Activated naive CD8-positive, alpha-beta T cell treated with anti-CD3 and anti-CD28 coated beads, Interleukin-2, amount 10 ng/mL, durations not matched to agents 7 days and 5 days (primary cell): ENCODE data around the gene TARDBP. TPM values are rescaled to one million over a fixed set of nuclear protein-coding genes. Genes with fewer than 3 reads are reported as not detected.
"Not testable (repeated sequence)": the region's sequence is repeated elsewhere in the genome, so short reads cannot be mapped to it uniquely, and the experiment has no call there.

Source experiments
- ATAC-seq: fragments of 150-1000 bp; cut with Tn5 transposase; one replicate; pipeline ENCODE4 v1.10.0; 2021; ENCODE audit warnings: low read depth, moderate library complexity
- POLR2A ChIA-PET: fragments of 350-600 bp; sonication (Branson Sonifier 250); formaldehyde crosslinking; loops from one replicate; lab custom pipeline; 2021; ENCODE audit warnings: antibody characterized with exemption; lab: Charles Lee
- DNase-seq: peaks from one replicate; pipeline ENCODE4 v3.0.0; 2021
- H3K27ac Mint-ChIP-seq: one replicate; pipeline ENCODE4 v1.8.0; 2022; ENCODE audit warnings: mild to moderate bottlenecking, mixed read lengths
- H3K27me3 Mint-ChIP-seq: one replicate; pipeline ENCODE4 v1.8.0; 2022; ENCODE audit warnings: mild to moderate bottlenecking, moderate library complexity, mixed read lengths
- H3K36me3 Mint-ChIP-seq: one replicate; pipeline ENCODE4 v1.8.0; 2021; ENCODE audit warnings: mild to moderate bottlenecking, mixed read lengths
- H3K4me1 Mint-ChIP-seq: one replicate; pipeline ENCODE4 v1.8.0; 2021; ENCODE audit warnings: mixed read lengths
- H3K4me3 Mint-ChIP-seq: one replicate; pipeline ENCODE4 v1.8.0; 2022; ENCODE audit warnings: mild to moderate bottlenecking, moderate library complexity, mixed read lengths
- H3K9me3 Mint-ChIP-seq: one replicate; pipeline ENCODE4 v1.8.0; 2021; ENCODE audit warnings: mixed read lengths
- total RNA-seq, 2 experiments: library from RNA; stranded (reverse); gene quantifications; one replicate each; pipeline ENCODE4 v1.2.3, GENCODE V29; 2021

TARDBP gene
- total RNA-seq, 2 experiments from 2014 or later: 166 to 174 TPM

GRCh38 chr1:11039351-11040104 lies 27.1 kb downstream of the TARDBP start:
- peaks cover 8% of the 10 kb centered on the region for H3K4me1 Mint-ChIP-seq
- ATAC-seq (no peak), DNase-seq (no peak)
- no peaks in the 10 kb centered on the region for H3K27me3 Mint-ChIP-seq
- POLR2A ChIA-PET: interaction anchor here (0.7 kb wide), 1 partner anchor 12 kb away, joined by 5 read pairs; no protein-coding TSS in a partner anchor
- no peak overlapping the region for H3K27ac Mint-ChIP-seq
- H3K36me3 Mint-ChIP-seq: no peaks in the 10 kb centered on the region
- no peak overlapping the region for H3K4me3 Mint-ChIP-seq
- no peaks in the 10 kb centered on the region for H3K9me3 Mint-ChIP-seq

- H3K9me3 Mint-ChIP-seq, ATAC-seq, H3K36me3 Mint-ChIP-seq, DNase-seq, H3K4me1 Mint-ChIP-seq, H3K27ac Mint-ChIP-seq, H3K4me3 Mint-ChIP-seq, H3K27me3 Mint-ChIP-seq: not testable (repeated sequence)
- POLR2A ChIA-PET: interaction anchor here (0.7 kb wide), 1 partner anchor 13 kb away, joined by 5 read pairs; no protein-coding TSS in a partner anchor
Measured at GRCh38 chr1:11040105-11040429, 27.6 kb downstream of the TARDBP start.

GRCh38 chr1:11041048-11041447 lies 28.6 kb downstream of the TARDBP start:
- POLR2A ChIA-PET: no interaction called here
- Mint-ChIP-seq H3K4me3 (no peak overlapping the region), H3K36me3 (no peaks in the 10 kb centered on the region), H3K27me3 (no peaks in the 10 kb centered on the region), H3K27ac (no peak overlapping the region), H3K9me3 (no peaks in the 10 kb centered on the region), H3K4me1 (peaks cover 8% of the 10 kb centered on the region)
- ATAC-seq (no peak), DNase-seq (no peak)

- no peak overlapping the region for H3K27ac Mint-ChIP-seq
- no peak for ATAC-seq
- no peaks in the 10 kb centered on the region for H3K27me3 Mint-ChIP-seq
- peaks cover 8% of the 10 kb centered on the region for H3K4me1 Mint-ChIP-seq
- POLR2A ChIA-PET: no interaction called here
- H3K4me3 Mint-ChIP-seq: no peak overlapping the region
- no peaks in the 10 kb centered on the region for H3K36me3 Mint-ChIP-seq
- DNase-seq: no peak
- no peaks in the 10 kb centered on the region for H3K9me3 Mint-ChIP-seq
Measured at GRCh38 chr1:11042065-11042464, 29.6 kb downstream of the TARDBP start.

- Mint-ChIP-seq H3K9me3 (no peaks in the 10 kb centered on the region), H3K4me1 (no peaks in the 10 kb centered on the region), H3K36me3 (no peaks in the 10 kb centered on the region), H3K4me3 (no peak overlapping the region), H3K27me3 (no peaks in the 10 kb centered on the region), H3K27ac (no peak overlapping the region)
- POLR2A ChIA-PET: interaction anchor here (0.5 kb wide), 1 partner anchor 55 kb away, joined by 3 read pairs; no protein-coding TSS in a partner anchor
- DNase-seq: no peak
- ATAC-seq: no peak
Measured at GRCh38 chr1:11042995-11043874, 30.8 kb downstream of the TARDBP start.

DNA sequence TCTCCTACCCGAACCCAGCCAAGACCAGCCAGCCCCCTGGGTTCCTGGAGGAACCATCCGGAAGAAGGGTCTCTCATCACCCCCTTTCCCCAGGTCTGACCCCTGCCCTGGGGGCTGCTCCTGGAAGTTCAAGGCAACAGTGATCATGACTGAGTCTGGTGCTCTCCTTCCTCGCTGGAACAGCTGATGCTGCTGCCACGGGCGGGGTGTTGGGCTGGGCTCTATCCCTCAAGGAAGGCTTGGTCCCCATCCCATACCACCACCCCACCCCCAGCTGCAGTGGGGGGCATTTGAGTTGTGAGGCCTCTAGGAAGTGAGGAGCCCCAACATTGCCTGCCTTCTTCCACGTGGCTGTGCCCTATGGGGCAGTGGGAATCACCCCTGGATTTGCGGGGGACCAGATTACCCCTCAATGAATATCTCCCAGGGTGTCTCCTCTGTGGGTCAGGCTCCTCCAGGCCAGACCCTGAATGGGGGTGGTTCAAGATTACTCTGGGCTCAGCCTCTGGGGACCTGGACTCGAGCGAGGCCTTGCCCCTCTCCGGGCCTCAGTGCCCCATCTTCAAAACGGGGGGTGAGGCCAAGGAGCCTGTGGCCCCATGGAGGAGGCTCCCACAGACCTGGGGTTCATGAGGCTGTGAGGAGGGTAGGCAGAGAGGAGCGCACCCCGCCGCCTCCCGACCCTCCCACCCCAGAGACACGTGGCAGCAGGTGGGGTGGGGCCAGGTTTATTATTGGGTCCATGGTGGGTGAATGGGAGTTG lies 31.8 kb downstream of the TARDBP start:
- DNase-seq (peak; percentile 19), ATAC-seq (no peak)
- H3K4me1 Mint-ChIP-seq: no peaks in the 10 kb centered on the region
- no peak overlapping the region for H3K27ac Mint-ChIP-seq
- H3K27me3 Mint-ChIP-seq: no peaks in the 10 kb centered on the region
- H3K4me3 Mint-ChIP-seq: no peak overlapping the region
- POLR2A ChIA-PET: no interaction called here
- no peaks in the 10 kb centered on the region for H3K36me3 Mint-ChIP-seq
- H3K9me3 Mint-ChIP-seq: no peaks in the 10 kb centered on the region

DNA sequence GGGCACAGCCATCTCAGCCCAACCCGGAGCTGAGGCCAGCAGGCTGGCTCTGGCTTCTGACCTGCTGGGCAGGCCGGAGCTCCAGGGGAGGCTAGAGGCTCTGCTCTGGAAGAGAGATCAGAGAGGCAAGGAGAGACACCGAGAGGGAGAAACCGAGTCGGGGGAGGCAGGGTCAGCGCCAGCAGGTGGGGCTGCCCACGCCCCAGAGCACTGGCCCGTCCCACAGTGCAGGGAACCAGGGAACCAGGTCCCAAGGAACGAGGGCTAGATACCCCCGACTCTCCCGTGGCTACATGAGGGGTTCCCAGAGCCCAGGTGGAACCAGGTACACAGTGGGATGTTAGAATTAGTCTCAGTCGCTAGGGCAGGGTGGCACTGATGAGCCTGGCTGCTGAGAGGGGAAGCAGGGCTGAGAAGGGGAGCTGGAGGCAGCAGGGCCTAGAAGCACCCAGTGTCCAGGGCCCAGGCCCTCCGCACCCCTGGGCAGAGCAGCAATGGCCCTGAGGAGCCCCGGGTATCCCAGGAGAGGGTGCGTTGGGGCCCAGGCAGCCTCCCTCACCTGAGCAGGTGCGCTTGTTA lies 32.5 kb downstream of the TARDBP start:
- Mint-ChIP-seq H3K4me3 (no peak overlapping the region), H3K27me3 (no peaks in the 10 kb centered on the region), H3K36me3 (no peaks in the 10 kb centered on the region), H3K4me1 (no peaks in the 10 kb centered on the region), H3K9me3 (no peaks in the 10 kb centered on the region), H3K27ac (no peak overlapping the region)
- peak; percentile 18 for DNase-seq
- no peak for ATAC-seq
- POLR2A ChIA-PET: no interaction called here

- no peaks in the 10 kb centered on the region for H3K36me3 Mint-ChIP-seq
- H3K4me1 Mint-ChIP-seq: no peaks in the 10 kb centered on the region
- POLR2A ChIA-PET: interaction anchor here (0.9 kb wide), 1 partner anchor 66 kb away, joined by 3 read pairs; no protein-coding TSS in a partner anchor
- no peaks in the 10 kb centered on the region for H3K9me3 Mint-ChIP-seq
- no peak overlapping the region for H3K4me3 Mint-ChIP-seq
- no peak overlapping the region for H3K27ac Mint-ChIP-seq
- DNase-seq (peak; percentile 15), ATAC-seq (no peak)
- no peaks in the 10 kb centered on the region for H3K27me3 Mint-ChIP-seq
Measured at GRCh38 chr1:11045428-11046269, 33.2 kb downstream of the TARDBP start.

DNA sequence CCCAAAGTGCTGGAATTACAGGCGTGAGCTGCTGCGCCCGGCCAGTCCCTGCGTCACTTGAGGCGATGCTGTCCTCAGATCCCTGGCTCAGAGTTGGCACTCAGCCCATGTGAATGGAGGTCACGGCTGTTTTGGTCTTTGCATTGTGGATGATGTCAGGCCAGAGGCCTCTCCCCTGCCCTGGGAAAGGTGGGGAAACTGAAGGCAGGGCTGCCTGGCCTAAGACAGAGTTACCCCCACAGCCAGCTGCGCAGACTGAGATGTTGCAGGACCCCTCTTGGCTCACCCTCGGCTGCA lies 33.8 kb downstream of the TARDBP start:
- Mint-ChIP-seq H3K4me3 (no peak overlapping the region), H3K9me3 (no peaks in the 10 kb centered on the region), H3K27me3 (no peaks in the 10 kb centered on the region), H3K36me3 (no peaks in the 10 kb centered on the region), H3K27ac (no peak overlapping the region), H3K4me1 (no peaks in the 10 kb centered on the region)
- ATAC-seq: no peak
- DNase-seq: no peak
- POLR2A ChIA-PET: interaction anchor here (0.9 kb wide), 1 partner anchor 66 kb away, joined by 3 read pairs; no protein-coding TSS in a partner anchor

DNA sequence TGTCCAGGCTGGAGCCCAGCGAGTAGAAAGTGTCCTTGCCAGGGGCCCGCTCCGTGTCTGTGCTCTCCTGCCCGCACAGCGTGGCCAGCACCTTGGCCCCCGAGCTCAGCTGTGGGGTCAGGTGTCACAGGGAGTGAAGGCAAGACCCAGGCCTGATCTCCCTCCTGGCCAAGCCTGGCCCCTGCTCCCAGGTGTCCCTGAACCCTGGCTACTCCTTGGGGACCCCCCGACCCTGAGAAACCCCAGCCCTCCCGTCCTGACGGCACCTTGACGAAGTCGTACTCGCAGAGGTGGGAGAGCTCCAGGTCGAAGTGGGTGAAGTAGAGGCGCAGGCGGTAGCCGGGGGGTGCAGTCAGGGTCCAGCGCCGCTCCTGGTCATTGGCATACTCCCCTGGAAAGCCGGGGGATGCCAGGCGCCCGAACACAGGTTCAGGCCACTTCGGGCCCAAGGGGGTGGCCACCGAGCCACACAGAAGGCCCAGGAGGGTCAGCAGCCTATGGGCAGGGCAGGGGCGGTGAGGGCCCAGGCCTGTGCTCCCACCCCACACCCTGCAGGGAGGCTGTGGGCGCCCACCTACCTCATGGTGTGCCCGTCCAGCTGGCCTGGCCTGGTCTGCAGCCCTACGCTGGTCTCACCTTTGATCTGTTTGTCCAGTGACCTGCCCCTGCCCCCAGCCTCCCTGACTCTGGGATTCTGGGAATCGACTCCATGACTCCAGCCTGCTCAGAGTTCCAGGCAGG lies 34.3 kb downstream of the TARDBP start, which contains the start of gene MASP2:
MASP2 (minus strand) TSS at position 615 of the 741 bp plus-strand sequence; CDS start at position 583, 32 bp downstream.
- DNase-seq (peak; percentile 25), ATAC-seq (no peak)
- Mint-ChIP-seq H3K27me3 (no peaks in the 10 kb centered on the region), H3K9me3 (no peaks in the 10 kb centered on the region), H3K36me3 (no peaks in the 10 kb centered on the region), H3K4me1 (no peaks in the 10 kb centered on the region), H3K27ac (no peak within 1 kb of the TSS), H3K4me3 (no peak within 1 kb of the TSS)
- POLR2A ChIA-PET: no interaction called here

- H3K27ac Mint-ChIP-seq, H3K4me1 Mint-ChIP-seq, H3K27me3 Mint-ChIP-seq, H3K4me3 Mint-ChIP-seq, DNase-seq, H3K36me3 Mint-ChIP-seq, POLR2A ChIA-PET, H3K9me3 Mint-ChIP-seq, ATAC-seq: not testable (repeated sequence)
Measured at GRCh38 chr1:11051121-11051520, 38.7 kb downstream of the TARDBP start.
